Stomach (tissue), 9 donors: Measurements from ENCODE around the gene OR10A3. TPM values are rescaled to one million over a fixed set of nuclear protein-coding genes. Genes with fewer than 3 reads are reported as not detected.
A peak's percentile ranks its signal among the peaks of the same experiment; 100 is the strongest.

Source experiments
- DNase-seq, 2 donors: peaks; one replicate each; pipeline versions ENCODE4 v3.0.0 to v3.0.0-alpha.2; 2013 to 2019
- H3K27ac ChIP-seq, 5 donors: fragments of 200-600 bp in 4 of 5; sonication (generic) in 4 of 5; one replicate each; pipeline ENCODE4 v1.5.1; 2013 to 2019; ENCODE audit warnings: mild to moderate bottlenecking in 1 of 5, moderate library complexity in 1 of 5
- H3K27me3 ChIP-seq, 3 donors: fragments of 200-600 bp; sonication (generic); one replicate each; pipeline ENCODE4 v1.5.1; 2017 to 2019; ENCODE audit warnings: mixed run types in 1 of 3
- H3K36me3 ChIP-seq, 4 donors: fragments of 200-600 bp; sonication (generic); 1 replicate in 3 of 4; 2 replicates in 1 of 4; pipeline ENCODE4 v1.5.1; 2016 to 2019
- H3K4me1 ChIP-seq, 4 donors: fragments of 200-600 bp; sonication (generic); one replicate each; pipeline ENCODE4 v1.5.1; 2016 to 2019
- H3K4me3 ChIP-seq, 4 donors: fragments of 200-600 bp; sonication (generic) in 3 of 4; one replicate each; pipeline ENCODE4 v1.5.1; 2016 to 2019; ENCODE audit warnings: mild to moderate bottlenecking in 1 of 4
- H3K9me3 ChIP-seq, 4 donors: fragments of 200-600 bp; sonication (generic); one replicate each; pipeline ENCODE4 v1.5.1; 2016 to 2019
- CTCF ChIP-seq, 7 experiments: fragments of 450-650 bp in 4 of 7; fragments of 200-600 bp in 3 of 7; sonication (generic) in 3 of 7; IDR thresholded peaks; one replicate each; pipeline ENCODE4 v1.5.1; 2016 to 2019; ENCODE audit warnings: antibody characterized with exemption in 7 of 7, control low read depth in 2 of 7, mild to moderate bottlenecking in 1 of 7
- EP300 ChIP-seq: sonication (generic); formaldehyde crosslinking; IDR thresholded peaks from one replicate; pipeline ENCODE4 v1.6.1; 2017; ENCODE audit warnings: antibody characterized with exemption
- POLR2A ChIP-seq, 4 donors: fragments of 450-650 bp; IDR thresholded peaks; one replicate each; pipeline ENCODE4 v1.6.1; 2016; ENCODE audit warnings: antibody characterized with exemption in 4 of 4, control low read depth in 2 of 4, mild to moderate bottlenecking in 1 of 4, moderate library complexity in 1 of 4
- POLR2AphosphoS5 ChIP-seq, 3 donors: sonication (generic); formaldehyde crosslinking; IDR thresholded peaks; one replicate each; pipeline ENCODE4 v1.6.1; 2016; ENCODE audit warnings: antibody characterized with exemption in 3 of 3
- WGBS, 5 donors: extraction: QIAGEN DNeasy Blood & Tissue Kit in 3 of 5; methylation state at CpG; one replicate each; pipeline versions ENCODE4 v1.1.5 to v1.1.7; 2013 to 2018; 5-methylcytosine and 5-hydroxymethylcytosine counted together
- intact Hi-C: fragments of 100-400 bp; cut with DNase I; formaldehyde crosslinking; loops from one replicate; pipeline ENCODE4 v1.15.1; 2023; ENCODE audit warnings: low total_unique reads
- polyA plus RNA-seq, 3 donors: library from polyadenylated mRNA; stranded (reverse); fragments of 200-250 nt; gene quantifications; one replicate each; pipeline ENCODE4 v1.2.3, GENCODE V29; 2013
- total RNA-seq, 5 donors: library from RNA; depleted of rRNA; stranded (reverse); fragments of >200 nt; gene quantifications; one replicate each; pipeline versions ENCODE4 v1.1.0 to v1.2.3, GENCODE V29; 2014 to 2016
- donor health status: healthy with polysubstance abuse.
- donor health status: Bipolar disorder and iron deficiency.
- donor health status: healthy.

OR10A3 gene
- total and polyA plus RNA-seq, 8 donors = not detected

DNA sequence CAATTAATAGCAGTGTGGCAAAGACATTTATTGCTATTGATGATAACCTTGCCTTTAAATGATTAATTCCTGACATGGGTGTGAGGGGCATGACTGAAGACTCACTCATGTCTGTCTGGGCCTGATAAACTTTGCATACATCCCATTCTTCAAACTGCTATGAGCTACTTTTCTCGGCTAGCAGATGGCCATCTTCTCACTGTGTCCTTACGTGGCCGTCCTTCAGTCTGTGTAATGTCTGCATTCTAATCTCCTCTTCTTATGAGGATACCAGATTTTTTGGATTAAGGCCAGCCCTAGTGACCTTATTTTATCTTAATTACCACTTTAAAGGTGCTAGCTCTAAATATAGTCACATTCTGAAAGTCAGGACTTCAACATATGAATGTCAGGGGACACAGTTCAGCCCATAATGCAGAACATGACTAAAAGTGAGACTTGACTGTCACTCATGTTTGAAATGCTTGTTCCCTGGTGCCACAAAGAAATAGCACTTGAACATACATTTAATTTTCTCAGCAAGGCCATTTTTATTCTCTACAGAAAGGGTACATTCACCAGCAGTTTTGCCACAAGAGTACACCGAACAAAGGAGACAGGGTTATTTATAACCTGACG, 42.7 kb downstream of the OR10A3 start:
- H3K27me3 ChIP-seq = no peaks in the 10 kb centered on the region
- H3K36me3 ChIP-seq = no peaks in the 10 kb centered on the region
- no peak for TF ChIP-seq POLR2A (IDR thresholded peaks at IDR 0.05)
- no peak for TF ChIP-seq CTCF (IDR thresholded peaks at IDR 0.05)
- no peak for TF ChIP-seq EP300
- no peak for TF ChIP-seq POLR2AphosphoS5 (IDR thresholded peaks at IDR 0.05)
- DNase-seq = no peak
- H3K4me1 ChIP-seq = peaks cover 0 to 13% (median 5%) of the 10 kb centered on the region in 4 donors
- no peaks in the 10 kb centered on the region for H3K9me3 ChIP-seq
- no peak overlapping the region for H3K4me3 ChIP-seq
- 76 to 89% (median 87%) methylated on average over 5 of the region's 5 CpGs for WGBS, 5 donors
- intact Hi-C loops = no loop called here
- no peak overlapping the region for H3K27ac ChIP-seq

DNA sequence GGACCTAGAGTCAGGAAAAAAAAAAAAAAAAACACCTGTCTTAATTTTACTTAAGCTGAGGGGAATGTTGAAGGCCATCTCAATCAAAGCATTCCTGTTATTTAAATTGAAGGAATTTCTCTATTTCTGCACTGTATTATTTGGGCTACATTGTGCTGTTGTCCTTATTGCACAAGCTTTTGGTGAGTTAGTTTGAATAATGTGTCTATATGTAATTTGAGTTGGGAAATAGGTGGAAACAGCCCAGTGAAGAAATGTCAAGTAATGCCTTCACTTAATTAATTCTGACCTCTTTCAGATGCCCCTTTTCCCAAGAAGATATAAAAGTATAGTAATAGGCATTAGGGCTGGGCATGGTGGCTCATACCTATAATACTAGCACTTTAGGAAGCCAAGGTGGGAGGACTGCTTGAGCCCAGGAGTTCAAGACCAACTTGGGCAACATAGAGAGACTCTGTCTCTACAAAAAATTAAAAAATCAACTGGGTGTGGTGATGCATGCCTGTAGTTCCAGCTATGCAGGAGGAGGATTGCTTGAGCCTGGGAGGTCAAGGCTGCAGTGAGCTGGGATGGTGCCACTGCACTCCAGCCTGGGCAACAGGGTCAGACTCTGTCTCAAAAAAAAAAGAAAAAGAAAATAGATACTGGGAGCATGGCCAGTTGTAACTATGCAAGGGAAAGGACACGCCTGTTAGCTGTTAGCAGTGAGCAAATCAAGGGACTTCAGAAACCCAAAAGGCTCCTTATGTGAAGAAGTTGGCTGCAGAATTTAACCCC, 45.3 kb downstream of the OR10A3 start:
- H3K4me3 ChIP-seq = no peak overlapping the region
- peaks cover 0 to 29% (median 9%) of the 10 kb centered on the region in 4 donors for H3K4me1 ChIP-seq
- no peaks in the 10 kb centered on the region for H3K9me3 ChIP-seq
- TF ChIP-seq POLR2AphosphoS5 (IDR thresholded peaks at IDR 0.05) = no peak
- no peak for TF ChIP-seq CTCF (IDR thresholded peaks at IDR 0.05)
- no peak for TF ChIP-seq POLR2A (IDR thresholded peaks at IDR 0.05)
- TF ChIP-seq EP300 = no peak
- no peaks in the 10 kb centered on the region for H3K27me3 ChIP-seq
- no peak overlapping the region for H3K27ac ChIP-seq
- WGBS, 5 donors = 23 to 50% (median 44%) methylated on average over 1 of the region's 1 CpG
- DNase-seq = no peak
- H3K36me3 ChIP-seq = no peaks in the 10 kb centered on the region
- intact Hi-C loops = no loop called here

GRCh38 chr11:7894251-7894650, 47.3 kb downstream of the OR10A3 start:
- Histone ChIP-seq H3K36me3 (no peaks in the 10 kb centered on the region), H3K9me3 (no peaks in the 10 kb centered on the region), H3K4me1 (peaks cover 0 to 26% (median 9%) of the 10 kb centered on the region in 4 donors), H3K4me3 (no peak overlapping the region), H3K27ac (peak overlapping the region in 3 of 5 donors; percentile 29 to 34 (median 32)), H3K27me3 (no peaks in the 10 kb centered on the region)
- no peak for DNase-seq
- intact Hi-C loops = loop anchor here (5.0 kb wide), 1 partner anchor 88 kb away; no protein-coding TSS in a partner anchor
- no peak for TF ChIP-seq POLR2A (IDR thresholded peaks at IDR 0.05)
- 18 to 51% (median 34%) methylated on average over 3 of the region's 3 CpGs for WGBS, 5 donors

GRCh38 chr11:7893796-7894195, 47.7 kb downstream of the OR10A3 start:
- intact Hi-C loops = loop anchor here (5.0 kb wide), 1 partner anchor 89 kb away; no protein-coding TSS in a partner anchor
- DNase-seq = peak in 1 of 2 donors; percentile 44
- Histone ChIP-seq H3K27ac (peak overlapping the region in 4 of 5 donors; percentile 9 to 34 (median 30)), H3K27me3 (no peaks in the 10 kb centered on the region), H3K9me3 (no peaks in the 10 kb centered on the region), H3K4me1 (peaks cover 0 to 26% (median 9%) of the 10 kb centered on the region in 4 donors), H3K4me3 (no peak overlapping the region), H3K36me3 (no peaks in the 10 kb centered on the region)
- WGBS, 5 donors = 25 to 66% (median 36%) methylated on average over 2 of the region's 2 CpGs
- no peak for TF ChIP-seq EP300
- no peak for TF ChIP-seq POLR2AphosphoS5 (IDR thresholded peaks at IDR 0.05)
- TF ChIP-seq CTCF (IDR thresholded peaks at IDR 0.05) = no peak
